ENCODE data around the gene LIME1. TPM values are rescaled to one million over a fixed set of nuclear protein-coding genes. Genes with fewer than 3 reads are reported as not detected.
A peak's percentile ranks its signal among the peaks of the same experiment; 100 is the strongest.

Gene LIME1
- total RNA-seq, 1 donor from 2014 or later = 12.5 TPM

DNA sequence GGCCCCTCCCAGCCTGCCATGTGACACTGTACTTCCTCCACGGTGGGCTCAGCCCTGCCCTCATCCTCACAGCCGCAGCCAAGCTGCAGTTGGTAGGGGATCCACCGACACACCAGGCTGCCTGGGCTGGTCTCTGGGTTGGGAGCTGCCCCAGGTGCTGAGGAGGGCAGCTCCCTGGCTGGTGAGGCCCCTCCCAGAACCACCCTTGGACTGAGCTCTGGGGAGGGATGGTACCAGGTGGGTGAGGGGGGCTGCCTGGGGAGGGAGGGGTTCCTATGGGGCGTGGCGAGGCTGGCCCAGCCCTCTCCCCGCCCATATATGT, 40.2 kb upstream of the LIME1 start:
- H3K9me3 Mint-ChIP-seq (ENCODE audit: unreplicated experiment) = no peaks in the 10 kb centered on the region
- no peak for DNase-seq (ENCODE audit: extremely low spot score, unreplicated experiment)
- TF ChIP-seq, protein P1, sequence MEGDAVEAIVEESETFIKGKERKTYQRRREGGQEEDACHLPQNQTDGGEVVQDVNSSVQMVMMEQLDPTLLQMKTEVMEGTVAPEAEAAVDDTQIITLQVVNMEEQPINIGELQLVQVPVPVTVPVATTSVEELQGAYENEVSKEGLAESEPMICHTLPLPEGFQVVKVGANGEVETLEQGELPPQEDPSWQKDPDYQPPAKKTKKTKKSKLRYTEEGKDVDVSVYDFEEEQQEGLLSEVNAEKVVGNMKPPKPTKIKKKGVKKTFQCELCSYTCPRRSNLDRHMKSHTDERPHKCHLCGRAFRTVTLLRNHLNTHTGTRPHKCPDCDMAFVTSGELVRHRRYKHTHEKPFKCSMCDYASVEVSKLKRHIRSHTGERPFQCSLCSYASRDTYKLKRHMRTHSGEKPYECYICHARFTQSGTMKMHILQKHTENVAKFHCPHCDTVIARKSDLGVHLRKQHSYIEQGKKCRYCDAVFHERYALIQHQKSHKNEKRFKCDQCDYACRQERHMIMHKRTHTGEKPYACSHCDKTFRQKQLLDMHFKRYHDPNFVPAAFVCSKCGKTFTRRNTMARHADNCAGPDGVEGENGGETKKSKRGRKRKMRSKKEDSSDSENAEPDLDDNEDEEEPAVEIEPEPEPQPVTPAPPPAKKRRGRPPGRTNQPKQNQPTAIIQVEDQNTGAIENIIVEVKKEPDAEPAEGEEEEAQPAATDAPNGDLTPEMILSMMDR (IDR thresholded peaks at IDR 0.05) = no peak
- H3K36me3 Mint-ChIP-seq (ENCODE audit: unreplicated experiment) = no peaks in the 10 kb centered on the region
- H3K27me3 Mint-ChIP-seq (ENCODE audit: unreplicated experiment) = no peaks in the 10 kb centered on the region
- no peak overlapping the region for H3K27ac Mint-ChIP-seq (ENCODE audit: unreplicated experiment)
- H3K4me3 Mint-ChIP-seq (ENCODE audit: unreplicated experiment) = no peak overlapping the region
- H3K4me1 Mint-ChIP-seq (ENCODE audit: unreplicated experiment) = peaks cover 40% of the 10 kb centered on the region

DNA sequence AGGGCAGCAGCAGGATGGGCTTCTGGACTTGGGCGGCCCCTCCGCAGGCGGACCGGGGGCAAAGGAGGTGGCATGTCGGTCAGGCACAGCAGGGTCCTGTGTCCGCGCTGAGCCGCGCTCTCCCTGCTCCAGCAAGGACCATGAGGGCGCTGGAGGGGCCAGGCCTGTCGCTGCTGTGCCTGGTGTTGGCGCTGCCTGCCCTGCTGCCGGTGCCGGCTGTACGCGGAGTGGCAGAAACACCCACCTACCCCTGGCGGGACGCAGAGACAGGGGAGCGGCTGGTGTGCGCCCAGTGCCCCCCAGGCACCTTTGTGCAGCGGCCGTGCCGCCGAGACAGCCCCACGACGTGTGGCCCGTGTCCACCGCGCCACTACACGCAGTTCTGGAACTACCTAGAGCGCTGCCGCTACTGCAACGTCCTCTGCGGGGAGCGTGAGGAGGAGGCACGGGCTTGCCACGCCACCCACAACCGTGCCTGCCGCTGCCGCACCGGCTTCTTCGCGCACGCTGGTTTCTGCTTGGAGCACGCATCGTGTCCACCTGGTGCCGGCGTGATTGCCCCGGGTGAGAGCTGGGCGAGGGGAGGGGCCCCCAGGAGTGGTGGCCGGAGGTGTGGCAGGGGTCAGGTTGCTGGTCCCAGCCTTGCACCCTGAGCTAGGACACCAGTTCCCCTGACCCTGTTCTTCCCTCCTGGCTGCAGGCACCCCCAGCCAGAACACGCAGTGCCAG, 39.7 kb upstream of the LIME1 start, which contains the start of gene TNFRSF6B:
Gene TNFRSF6B, plus strand, starts transcription at position 25 of the 729 bp plus-strand sequence. Its CDS starts 116 bp downstream, at position 141.
- H3K4me3 Mint-ChIP-seq (ENCODE audit: unreplicated experiment) = no peak within 1 kb of the TSS
- no peak for DNase-seq (ENCODE audit: extremely low spot score, unreplicated experiment)
- H3K4me1 Mint-ChIP-seq (ENCODE audit: unreplicated experiment) = peaks cover 35% of the 10 kb centered on the region
- no peaks in the 10 kb centered on the region for H3K27me3 Mint-ChIP-seq (ENCODE audit: unreplicated experiment)
- H3K36me3 Mint-ChIP-seq (ENCODE audit: unreplicated experiment) = no peaks in the 10 kb centered on the region
- TF ChIP-seq, protein P1 (IDR thresholded peaks at IDR 0.05) = no peak
- no peaks in the 10 kb centered on the region for H3K9me3 Mint-ChIP-seq (ENCODE audit: unreplicated experiment)
- H3K27ac Mint-ChIP-seq (ENCODE audit: unreplicated experiment) = peak within 1 kb of the TSS; percentile 18

DNA sequence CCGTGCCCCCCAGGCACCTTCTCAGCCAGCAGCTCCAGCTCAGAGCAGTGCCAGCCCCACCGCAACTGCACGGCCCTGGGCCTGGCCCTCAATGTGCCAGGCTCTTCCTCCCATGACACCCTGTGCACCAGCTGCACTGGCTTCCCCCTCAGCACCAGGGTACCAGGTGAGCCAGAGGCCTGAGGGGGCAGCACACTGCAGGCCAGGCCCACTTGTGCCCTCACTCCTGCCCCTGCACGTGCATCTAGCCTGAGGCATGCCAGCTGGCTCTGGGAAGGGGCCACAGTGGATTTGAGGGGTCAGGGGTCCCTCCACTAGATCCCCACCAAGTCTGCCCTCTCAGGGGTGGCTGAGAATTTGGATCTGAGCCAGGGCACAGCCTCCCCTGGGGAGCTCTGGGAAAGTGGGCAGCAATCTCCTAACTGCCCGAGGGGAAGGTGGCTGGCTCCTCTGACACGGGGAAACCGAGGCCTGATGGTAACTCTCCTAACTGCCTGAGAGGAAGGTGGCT, 39.1 kb upstream of the LIME1 start:
- no peak for DNase-seq (ENCODE audit: extremely low spot score, unreplicated experiment)
- Mint-ChIP-seq H3K9me3 (ENCODE audit: unreplicated experiment) (no peaks in the 10 kb centered on the region), H3K27ac (ENCODE audit: unreplicated experiment) (peak overlapping the region; percentile 18), H3K4me1 (ENCODE audit: unreplicated experiment) (peaks cover 31% of the 10 kb centered on the region), H3K36me3 (ENCODE audit: unreplicated experiment) (no peaks in the 10 kb centered on the region), H3K27me3 (ENCODE audit: unreplicated experiment) (no peaks in the 10 kb centered on the region), H3K4me3 (ENCODE audit: unreplicated experiment) (no peak overlapping the region)
- TF ChIP-seq, protein P1 (IDR thresholded peaks at IDR 0.05) = no peak

DNA sequence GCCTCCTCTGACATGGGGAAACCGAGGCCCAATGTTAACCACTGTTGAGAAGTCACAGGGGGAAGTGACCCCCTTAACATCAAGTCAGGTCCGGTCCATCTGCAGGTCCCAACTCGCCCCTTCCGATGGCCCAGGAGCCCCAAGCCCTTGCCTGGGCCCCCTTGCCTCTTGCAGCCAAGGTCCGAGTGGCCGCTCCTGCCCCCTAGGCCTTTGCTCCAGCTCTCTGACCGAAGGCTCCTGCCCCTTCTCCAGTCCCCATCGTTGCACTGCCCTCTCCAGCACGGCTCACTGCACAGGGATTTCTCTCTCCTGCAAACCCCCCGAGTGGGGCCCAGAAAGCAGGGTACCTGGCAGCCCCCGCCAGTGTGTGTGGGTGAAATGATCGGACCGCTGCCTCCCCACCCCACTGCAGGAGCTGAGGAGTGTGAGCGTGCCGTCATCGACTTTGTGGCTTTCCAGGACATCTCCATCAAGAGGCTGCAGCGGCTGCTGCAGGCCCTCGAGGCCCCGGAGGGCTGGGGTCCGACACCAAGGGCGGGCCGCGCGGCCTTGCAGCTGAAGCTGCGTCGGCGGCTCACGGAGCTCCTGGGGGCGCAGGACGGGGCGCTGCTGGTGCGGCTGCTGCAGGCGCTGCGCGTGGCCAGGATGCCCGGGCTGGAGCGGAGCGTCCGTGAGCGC, 38.5 kb upstream of the LIME1 start:
- DNase-seq (ENCODE audit: extremely low spot score, unreplicated experiment) = no peak
- Mint-ChIP-seq H3K27me3 (ENCODE audit: unreplicated experiment) (no peaks in the 10 kb centered on the region), H3K4me1 (ENCODE audit: unreplicated experiment) (peaks cover 28% of the 10 kb centered on the region), H3K4me3 (ENCODE audit: unreplicated experiment) (no peak overlapping the region), H3K9me3 (ENCODE audit: unreplicated experiment) (no peaks in the 10 kb centered on the region), H3K36me3 (ENCODE audit: unreplicated experiment) (no peaks in the 10 kb centered on the region), H3K27ac (ENCODE audit: unreplicated experiment) (no peak overlapping the region)
- TF ChIP-seq, protein P1 (IDR thresholded peaks at IDR 0.05) = no peak
